ENCODE data around the gene B4GALNT1.
A peak's percentile ranks its signal among the peaks of the same experiment; 100 is the strongest.

B4GALNT1 gene

DNA sequence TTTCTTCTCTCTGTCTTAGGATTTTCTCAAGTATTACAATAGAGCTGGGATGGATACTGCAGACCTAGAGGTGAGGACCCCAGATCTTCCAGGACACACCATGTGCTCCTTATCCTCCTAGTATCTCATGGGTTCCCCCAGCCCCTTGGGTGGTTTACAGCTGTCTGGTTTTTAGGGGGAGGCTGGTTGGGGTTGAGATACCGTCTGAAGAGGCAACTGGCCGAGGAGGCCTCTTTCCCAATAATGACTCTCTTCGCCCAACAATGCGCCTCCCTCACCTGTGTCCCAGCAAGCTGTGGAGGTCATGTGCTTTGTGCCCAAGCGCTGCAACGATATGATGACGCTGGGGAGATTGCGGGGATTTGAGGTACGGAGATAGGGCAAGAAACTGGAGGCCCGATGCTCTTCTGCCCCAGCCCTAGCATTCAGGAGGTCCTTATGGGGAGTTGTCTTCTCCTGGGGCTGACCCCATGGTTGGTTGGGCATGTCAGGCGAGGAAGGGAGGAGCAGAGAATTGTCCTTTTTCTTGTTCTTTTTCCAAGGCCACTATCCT is 18.0 kb downstream of the B4GALNT1 start:
- TF ChIP-seq, protein P1, sequence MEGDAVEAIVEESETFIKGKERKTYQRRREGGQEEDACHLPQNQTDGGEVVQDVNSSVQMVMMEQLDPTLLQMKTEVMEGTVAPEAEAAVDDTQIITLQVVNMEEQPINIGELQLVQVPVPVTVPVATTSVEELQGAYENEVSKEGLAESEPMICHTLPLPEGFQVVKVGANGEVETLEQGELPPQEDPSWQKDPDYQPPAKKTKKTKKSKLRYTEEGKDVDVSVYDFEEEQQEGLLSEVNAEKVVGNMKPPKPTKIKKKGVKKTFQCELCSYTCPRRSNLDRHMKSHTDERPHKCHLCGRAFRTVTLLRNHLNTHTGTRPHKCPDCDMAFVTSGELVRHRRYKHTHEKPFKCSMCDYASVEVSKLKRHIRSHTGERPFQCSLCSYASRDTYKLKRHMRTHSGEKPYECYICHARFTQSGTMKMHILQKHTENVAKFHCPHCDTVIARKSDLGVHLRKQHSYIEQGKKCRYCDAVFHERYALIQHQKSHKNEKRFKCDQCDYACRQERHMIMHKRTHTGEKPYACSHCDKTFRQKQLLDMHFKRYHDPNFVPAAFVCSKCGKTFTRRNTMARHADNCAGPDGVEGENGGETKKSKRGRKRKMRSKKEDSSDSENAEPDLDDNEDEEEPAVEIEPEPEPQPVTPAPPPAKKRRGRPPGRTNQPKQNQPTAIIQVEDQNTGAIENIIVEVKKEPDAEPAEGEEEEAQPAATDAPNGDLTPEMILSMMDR (IDR thresholded peaks at IDR 0.05; ENCODE audit: low read depth, low read length, missing control alignments): no peak
- in situ Hi-C loops (cut with HindIII; ENCODE audit: low sequenced_read_pairs): no loop called here
- no peak overlapping the region for H3K4me3 ChIP-seq (ENCODE audit: low read depth, low read length)
- no peak for DNase-seq (ENCODE audit: low read depth)

DNA sequence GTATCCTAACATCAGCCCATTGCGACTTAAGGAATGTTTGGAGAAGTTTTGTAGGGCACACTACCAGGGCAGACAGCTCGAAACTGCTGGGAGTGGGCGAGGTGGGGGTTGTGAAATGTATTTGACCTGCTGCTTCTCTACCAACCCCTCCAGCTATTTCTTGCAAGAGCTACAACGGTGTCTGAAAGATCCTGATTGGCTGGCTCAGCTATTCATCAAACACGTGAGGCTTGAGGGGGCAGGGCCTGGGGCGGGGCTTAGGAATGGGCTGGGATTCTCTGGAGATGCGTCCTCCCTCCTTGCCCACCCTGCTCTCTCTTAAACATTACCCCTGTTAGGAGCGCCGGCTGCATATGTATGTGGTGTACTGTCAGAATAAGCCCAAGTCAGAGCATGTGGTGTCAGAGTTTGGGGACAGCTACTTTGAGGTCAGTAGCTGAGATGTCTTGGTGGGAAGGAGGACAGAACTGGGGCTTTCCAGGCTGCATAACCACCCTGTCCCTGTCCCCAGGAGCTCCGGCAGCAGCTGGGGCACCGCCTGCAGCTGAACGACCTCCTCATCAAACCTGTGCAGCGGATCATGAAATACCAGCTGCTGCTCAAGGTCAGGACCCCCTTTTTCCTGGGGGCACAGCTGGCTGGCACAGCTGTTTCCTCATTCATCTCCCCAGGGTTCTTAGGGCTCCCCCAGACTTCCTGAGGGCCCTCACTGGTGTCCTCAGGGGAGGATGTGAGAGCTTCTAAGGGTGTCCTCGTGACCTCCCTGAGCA is 18.6 kb downstream of the B4GALNT1 start:
- H3K4me3 ChIP-seq (ENCODE audit: low read depth, low read length): no peak overlapping the region
- DNase-seq (ENCODE audit: low read depth): no peak
- in situ Hi-C loops (cut with HindIII; ENCODE audit: low sequenced_read_pairs): no loop called here
- TF ChIP-seq, protein P1 (IDR thresholded peaks at IDR 0.05; ENCODE audit: low read depth, low read length, missing control alignments): no peak

DNA sequence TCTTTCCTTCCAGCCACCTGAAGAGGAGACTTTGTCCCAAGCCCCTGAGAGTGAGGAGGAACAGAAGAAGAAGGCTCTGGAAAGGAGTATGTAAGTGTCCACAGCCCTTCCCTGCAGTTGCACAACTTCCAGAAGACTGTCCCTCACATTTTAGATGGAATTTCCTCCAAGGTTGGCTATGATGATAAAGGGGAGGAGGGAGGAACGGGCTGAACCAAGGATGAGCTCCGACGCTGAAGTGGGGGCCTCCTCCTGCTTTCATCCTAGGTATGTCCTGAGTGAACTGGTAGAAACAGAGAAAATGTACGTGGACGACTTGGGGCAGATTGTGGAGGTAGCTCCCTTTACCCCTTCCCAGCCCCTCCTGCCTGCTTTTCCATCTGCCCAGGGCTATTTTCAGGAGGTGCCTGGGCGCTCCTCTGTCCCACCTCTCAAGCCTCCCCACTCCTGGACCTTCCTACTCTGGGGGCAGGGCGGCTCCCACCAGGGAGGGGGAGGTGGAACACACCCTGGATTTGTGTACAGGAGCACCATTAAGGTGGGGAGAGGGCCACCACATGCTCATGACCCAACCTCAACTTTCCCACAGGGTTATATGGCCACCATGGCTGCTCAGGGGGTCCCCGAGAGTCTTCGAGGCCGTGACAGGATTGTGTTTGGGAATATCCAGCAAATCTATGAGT is 19.4 kb downstream of the B4GALNT1 start:
- no peak overlapping the region for H3K4me3 ChIP-seq (ENCODE audit: low read depth, low read length)
- DNase-seq (ENCODE audit: low read depth): no peak
- TF ChIP-seq, protein P1 (IDR thresholded peaks at IDR 0.05; ENCODE audit: low read depth, low read length, missing control alignments): no peak
- in situ Hi-C loops (cut with HindIII; ENCODE audit: low sequenced_read_pairs): no loop called here

DNA sequence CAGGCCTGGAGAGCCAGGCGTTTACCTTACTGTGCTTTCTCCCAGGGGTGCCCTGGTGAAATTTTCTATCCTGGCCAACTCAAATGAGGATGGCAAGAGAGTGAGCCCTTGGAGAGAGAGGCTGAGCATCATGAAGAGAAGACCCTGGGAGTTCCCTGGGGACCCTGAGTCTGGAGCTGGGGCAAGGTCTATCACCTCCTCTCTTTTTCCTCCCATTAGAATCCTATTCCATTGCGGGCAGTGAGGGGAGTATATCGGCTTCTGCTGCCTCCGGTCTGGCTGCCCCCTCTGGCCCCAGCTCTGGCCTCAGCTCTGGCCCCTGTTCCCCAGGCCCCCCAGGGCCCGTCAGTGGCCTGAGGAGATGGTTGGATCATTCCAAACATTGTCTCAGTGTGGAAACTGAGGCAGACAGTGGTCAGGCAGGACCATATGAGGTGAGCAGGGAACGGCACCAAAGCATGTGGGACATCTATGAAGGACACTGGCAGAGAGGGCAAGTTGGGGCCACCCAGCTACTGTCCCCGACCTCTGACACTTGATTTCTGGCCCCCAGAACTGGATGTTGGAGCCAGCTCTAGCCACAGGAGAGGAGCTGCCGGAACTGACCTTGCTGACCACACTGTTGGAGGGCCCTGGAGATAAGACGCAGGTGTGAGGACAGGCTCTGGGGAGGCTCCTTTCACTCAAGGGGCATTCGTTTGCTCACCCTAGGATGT is 20.1 kb downstream of the B4GALNT1 start:
- H3K4me3 ChIP-seq (ENCODE audit: low read depth, low read length): no peak overlapping the region
- TF ChIP-seq, protein P1 (IDR thresholded peaks at IDR 0.05; ENCODE audit: low read depth, low read length, missing control alignments): no peak
- DNase-seq (ENCODE audit: low read depth): no peak
- in situ Hi-C loops (cut with HindIII; ENCODE audit: low sequenced_read_pairs): no loop called here

DNA sequence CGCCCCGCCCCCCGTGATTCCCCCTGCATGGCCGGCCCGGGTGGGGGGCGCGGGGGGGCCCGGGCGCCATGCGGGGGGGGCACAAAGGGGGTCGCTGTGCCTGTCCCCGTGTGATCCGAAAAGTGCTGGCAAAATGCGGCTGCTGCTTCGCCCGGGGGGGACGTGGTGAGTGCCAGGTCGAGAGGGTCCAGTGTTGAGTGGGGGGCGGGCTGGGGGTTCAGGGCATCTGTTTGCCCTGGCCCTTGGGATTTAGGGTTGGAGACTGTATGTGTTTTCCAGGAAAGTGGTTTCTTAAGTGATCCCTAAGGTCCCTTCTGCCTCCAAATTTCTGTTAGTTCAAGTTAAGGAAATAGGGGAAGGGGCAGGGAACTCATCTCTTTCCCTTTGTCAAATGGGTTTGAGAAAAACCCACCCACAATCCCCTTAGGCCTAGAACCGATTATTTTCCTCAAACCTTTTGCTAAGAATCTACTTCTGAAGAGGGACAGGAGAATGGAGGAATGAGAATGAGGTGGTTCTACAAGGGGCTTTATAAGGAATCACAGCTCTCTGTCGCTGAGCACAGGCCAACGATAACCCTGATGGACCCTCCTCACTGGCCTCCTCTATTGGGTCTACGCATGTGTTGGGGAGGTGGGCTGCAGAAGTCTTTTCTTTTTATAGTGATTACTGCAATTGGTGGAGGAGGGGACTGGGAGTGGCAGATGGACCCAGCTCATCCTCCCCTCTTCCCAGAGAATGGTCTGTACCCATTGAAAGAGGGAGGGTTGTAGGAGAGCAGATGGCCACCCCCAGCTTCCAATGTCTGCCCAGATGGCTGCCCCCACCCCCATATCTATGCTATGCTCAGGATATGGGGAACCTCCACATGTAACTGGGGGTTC is 20.9 kb downstream of the B4GALNT1 start:
- TF ChIP-seq, protein P1 (IDR thresholded peaks at IDR 0.05; ENCODE audit: low read depth, low read length, missing control alignments): no peak
- DNase-seq (ENCODE audit: low read depth): no peak
- peak overlapping the region; percentile 59 for H3K4me3 ChIP-seq (ENCODE audit: low read depth, low read length)
- in situ Hi-C loops (cut with HindIII; ENCODE audit: low sequenced_read_pairs): no loop called here
